SK-N-MC (cell line): ENCODE results near the gene IPMK.
"Not testable (repeated sequence)": the region's sequence is repeated elsewhere in the genome, so short reads cannot be mapped to it uniquely, and the experiment has no call there.

Experiments
- DNase-seq: peaks from one replicate; pipeline ENCODE4 v3.0.0-alpha.2; 2011; ENCODE audit warnings: low read depth, low spot score
- H3K27ac ChIP-seq: fragments of 200-600 bp; sonication (generic); 2 replicates; pipeline ENCODE4 v1.5.1; 2016; ENCODE audit warnings: mixed run types
- H3K36me3 ChIP-seq: fragments of 200-600 bp; sonication (generic); 2 replicates; pipeline ENCODE4 v1.6.1; 2017; ENCODE audit warnings: antibody characterized with exemption, low read length, mixed read lengths; ENCODE audit not compliant: insufficient read depth
- H3K4me3 ChIP-seq: fragments of 200-600 bp; sonication (generic); 2 replicates; pipeline ENCODE4 v1.5.1; 2016
- H3K9ac ChIP-seq: fragments of 200-600 bp; sonication (generic); 2 replicates; pipeline ENCODE4 v1.8.0; 2017; ENCODE audit warnings: mixed run types, mixed read lengths; ENCODE audit not compliant: insufficient read length
- H3K9me3 ChIP-seq: fragments of 200-600 bp; sonication (generic); 2 replicates; pipeline ENCODE4 v1.6.1; 2017; ENCODE audit warnings: low read depth, mild to moderate bottlenecking, antibody characterized with exemption, low read length, moderate library complexity, mixed read lengths
- EZH2 ChIP-seq: fragments of 200-600 bp; sonication (generic); IDR thresholded peaks from one replicate; pipeline ENCODE4 v1.6.1; 2017; ENCODE audit warnings: antibody characterized with exemption
- FOXP2 ChIP-seq: optimal IDR thresholded peaks from 2 replicates; pipeline ENCODE3; 2011; ENCODE audit warnings: mild to moderate bottlenecking, moderate library complexity; ENCODE audit not compliant: insufficient read depth; ENCODE audit errors: extremely low read length, control extremely low read depth
- POLR2AphosphoS5 ChIP-seq: IDR thresholded peaks from 2 replicates; pipeline ENCODE4 v1.6.1; 2012; ENCODE audit warnings: mild to moderate bottlenecking, low read depth, low read length, borderline replicate concordance

The IPMK gene

GRCh38 chr10:58264780-58265179, 2.9 kb downstream of the IPMK start:
- TF ChIP-seq EZH2, result no peak
- no peak for TF ChIP-seq POLR2AphosphoS5
- no peak for TF ChIP-seq FOXP2
- no peaks in the 10 kb centered on the region for H3K9me3 ChIP-seq
- H3K36me3 ChIP-seq, result no peaks in the 10 kb centered on the region
- peak overlapping the region; percentile 57 for H3K9ac ChIP-seq
- H3K27ac ChIP-seq, result peak overlapping the region; percentile 74
- peak overlapping the region; percentile 86 for H3K4me3 ChIP-seq
- no peak for DNase-seq

GRCh38 chr10:58262766-58263165, 4.9 kb downstream of the IPMK start:
- Histone ChIP-seq H3K27ac (no peak overlapping the region), H3K4me3 (no peak overlapping the region), H3K9ac (no peak overlapping the region), H3K36me3 (no peaks in the 10 kb centered on the region), H3K9me3 (no peaks in the 10 kb centered on the region)
- DNase-seq, result no peak
- no peak for TF ChIP-seq POLR2AphosphoS5
- TF ChIP-seq EZH2, result no peak
- no peak for TF ChIP-seq FOXP2

- Histone ChIP-seq H3K9me3 (no peaks in the 10 kb centered on the region), H3K27ac (no peak overlapping the region), H3K36me3 (no peaks in the 10 kb centered on the region), H3K9ac (no peak overlapping the region), H3K4me3 (no peak overlapping the region)
- no peak for TF ChIP-seq EZH2
- TF ChIP-seq POLR2AphosphoS5, result no peak
- TF ChIP-seq FOXP2, result no peak
- no peak for DNase-seq
Observed at GRCh38 chr10:58260334-58260733, 7.4 kb downstream of the IPMK start.

- no peaks in the 10 kb centered on the region for H3K9me3 ChIP-seq
Observed at GRCh38 chr10:58258977-58259692, 8.6 kb downstream of the IPMK start.

GRCh38 chr10:58256013-58256780, 11.5 kb downstream of the IPMK start:
- not testable (repeated sequence) for H3K36me3 ChIP-seq, DNase-seq, H3K4me3 ChIP-seq, H3K9ac ChIP-seq, H3K9me3 ChIP-seq, H3K27ac ChIP-seq

More at GRCh38 chr10:58258977-58259692, 8.6 kb downstream of the IPMK start:
- Histone ChIP-seq H3K27ac (no peak overlapping the region), H3K9ac (no peak overlapping the region), H3K36me3 (no peaks in the 10 kb centered on the region), H3K4me3 (no peak overlapping the region)
- TF ChIP-seq EZH2 (no peak), POLR2AphosphoS5 (no peak), FOXP2 (no peak)
- no peak for DNase-seq

GRCh38 chr10:58254644-58255043, 13.1 kb downstream of the IPMK start:
- Histone ChIP-seq H3K4me3 (no peak overlapping the region), H3K9ac (no peak overlapping the region), H3K36me3 (no peaks in the 10 kb centered on the region), H3K27ac (no peak overlapping the region), H3K9me3 (no peaks in the 10 kb centered on the region)
- no peak for TF ChIP-seq EZH2
- TF ChIP-seq FOXP2, result no peak
- no peak for DNase-seq

GRCh38 chr10:58253184-58253583, 14.5 kb downstream of the IPMK start:
- no peaks in the 10 kb centered on the region for H3K36me3 ChIP-seq
- DNase-seq, result no peak
- H3K9ac ChIP-seq, result no peak overlapping the region
- no peak overlapping the region for H3K27ac ChIP-seq
- H3K4me3 ChIP-seq, result no peak overlapping the region
- no peaks in the 10 kb centered on the region for H3K9me3 ChIP-seq
- TF ChIP-seq EZH2 (no peak), POLR2AphosphoS5 (no peak), FOXP2 (no peak)

GRCh38 chr10:58244666-58245065, 23.0 kb downstream of the IPMK start:
- not testable (repeated sequence) for DNase-seq, H3K36me3 ChIP-seq, H3K4me3 ChIP-seq, H3K9ac ChIP-seq, H3K27ac ChIP-seq, H3K9me3 ChIP-seq

GRCh38 chr10:58244242-58244641, 23.5 kb downstream of the IPMK start:
- H3K9me3 ChIP-seq, H3K36me3 ChIP-seq, H3K4me3 ChIP-seq, DNase-seq, H3K9ac ChIP-seq, H3K27ac ChIP-seq: not testable (repeated sequence)

- DNase-seq, H3K36me3 ChIP-seq, H3K9ac ChIP-seq, H3K4me3 ChIP-seq, H3K9me3 ChIP-seq, H3K27ac ChIP-seq: not testable (repeated sequence)
Observed at GRCh38 chr10:58243801-58244200, 23.9 kb downstream of the IPMK start.
